Peyer's patch (tissue), 4 donors: ENCODE data around the gene GMCL1. TPM values are rescaled to one million over a fixed set of nuclear protein-coding genes. Genes with fewer than 3 reads are reported as not detected.
"Not testable (repeated sequence)": the region's sequence is repeated elsewhere in the genome, so short reads cannot be mapped to it uniquely, and the experiment has no call there.

Experiments
- DNase-seq, 3 donors: peaks; one replicate each; pipeline ENCODE4 v3.0.0-alpha.2; 2017 to 2019
- H3K27ac ChIP-seq, 4 donors: fragments of 200-600 bp; sonication (generic); one replicate each; pipeline ENCODE4 v1.5.1; 2016 to 2019
- H3K27me3 ChIP-seq, 2 donors: fragments of 200-600 bp; sonication (generic); one replicate each; pipeline ENCODE4 v1.5.1; 2019
- H3K36me3 ChIP-seq, 3 donors: fragments of 200-600 bp; sonication (generic); one replicate each; pipeline ENCODE4 v1.5.1; 2016 to 2019
- H3K4me1 ChIP-seq, 4 donors: fragments of 200-600 bp; sonication (generic); one replicate each; pipeline ENCODE4 v1.5.1; 2016 to 2019
- H3K4me3 ChIP-seq, 4 donors: fragments of 200-600 bp; sonication (generic); 1 replicate in 3 of 4; 2 replicates in 1 of 4; pipeline ENCODE4 v1.5.1; 2016 to 2019; ENCODE audit warnings: mild to moderate bottlenecking in 1 of 4
- H3K9me3 ChIP-seq, 4 donors: fragments of 200-600 bp; sonication (generic); one replicate each; pipeline ENCODE4 v1.5.1; 2016 to 2019; ENCODE audit warnings: mild to moderate bottlenecking in 1 of 4
- POLR2A ChIP-seq, 2 donors: fragments of 450-650 bp; IDR thresholded peaks; one replicate each; pipeline ENCODE4 v1.5.1; 2017; ENCODE audit warnings: antibody characterized with exemption in 2 of 2, mild to moderate bottlenecking in 2 of 2, moderate library complexity in 2 of 2
- total RNA-seq, 4 donors: library from RNA; depleted of rRNA; stranded (reverse); fragments of >200 nt; gene quantifications; one replicate each; pipeline ENCODE4 v1.1.0, GENCODE V29; 2016
- TF ChIP-seq, protein P1 (sequence below), 6 experiments: fragments of 450-650 bp in 4 of 6; fragments of 200-600 bp in 2 of 6; sonication (generic) in 1 of 6; IDR thresholded peaks; one replicate each; pipeline ENCODE4 v1.5.1; 2017 to 2019; ENCODE audit warnings: antibody characterized with exemption in 6 of 6, mild to moderate bottlenecking in 3 of 6, moderate library complexity in 1 of 6

GMCL1 gene
- total RNA-seq, 4 donors from 2014 or later: 15.4 to 29.2 (median 23.0) TPM

DNA sequence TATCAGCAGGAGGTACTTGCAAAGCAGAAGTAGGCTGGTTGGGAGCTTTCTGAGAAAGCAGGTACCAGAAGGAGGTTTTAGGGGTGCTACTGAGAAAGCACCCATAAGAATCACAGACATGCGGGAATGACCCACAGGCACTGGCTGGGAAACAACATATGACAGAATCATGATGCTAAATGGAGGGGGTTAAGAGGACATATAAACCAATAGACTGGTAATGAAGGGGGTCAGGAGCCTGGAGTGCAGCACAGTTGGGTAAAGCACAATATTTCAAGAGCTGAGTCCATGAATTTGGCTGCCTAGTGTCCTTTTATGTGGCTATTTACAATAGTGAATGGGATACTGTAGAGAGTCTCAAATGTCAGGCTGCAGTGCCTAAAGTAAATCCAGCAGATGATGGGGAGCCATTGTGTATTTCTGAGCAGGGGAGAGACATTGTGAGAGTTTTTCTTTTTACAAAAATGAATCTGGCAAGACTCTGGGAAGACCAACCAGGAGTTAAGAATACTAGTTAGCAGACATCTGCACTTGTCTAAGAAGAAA is 27.6 kb upstream of the GMCL1 start:
- Histone ChIP-seq H3K4me3 (no peak overlapping the region), H3K9me3 (no peaks in the 10 kb centered on the region), H3K27me3 (no peaks in the 10 kb centered on the region), H3K27ac (no peak overlapping the region), H3K36me3 (peaks cover 0 to 24% (median 0%) of the 10 kb centered on the region in 3 donors), H3K4me1 (peaks cover 0 to 30% (median 6%) of the 10 kb centered on the region in 4 donors)
- TF ChIP-seq POLR2A (IDR thresholded peaks at IDR 0.05): no peak
- TF ChIP-seq, protein P1, sequence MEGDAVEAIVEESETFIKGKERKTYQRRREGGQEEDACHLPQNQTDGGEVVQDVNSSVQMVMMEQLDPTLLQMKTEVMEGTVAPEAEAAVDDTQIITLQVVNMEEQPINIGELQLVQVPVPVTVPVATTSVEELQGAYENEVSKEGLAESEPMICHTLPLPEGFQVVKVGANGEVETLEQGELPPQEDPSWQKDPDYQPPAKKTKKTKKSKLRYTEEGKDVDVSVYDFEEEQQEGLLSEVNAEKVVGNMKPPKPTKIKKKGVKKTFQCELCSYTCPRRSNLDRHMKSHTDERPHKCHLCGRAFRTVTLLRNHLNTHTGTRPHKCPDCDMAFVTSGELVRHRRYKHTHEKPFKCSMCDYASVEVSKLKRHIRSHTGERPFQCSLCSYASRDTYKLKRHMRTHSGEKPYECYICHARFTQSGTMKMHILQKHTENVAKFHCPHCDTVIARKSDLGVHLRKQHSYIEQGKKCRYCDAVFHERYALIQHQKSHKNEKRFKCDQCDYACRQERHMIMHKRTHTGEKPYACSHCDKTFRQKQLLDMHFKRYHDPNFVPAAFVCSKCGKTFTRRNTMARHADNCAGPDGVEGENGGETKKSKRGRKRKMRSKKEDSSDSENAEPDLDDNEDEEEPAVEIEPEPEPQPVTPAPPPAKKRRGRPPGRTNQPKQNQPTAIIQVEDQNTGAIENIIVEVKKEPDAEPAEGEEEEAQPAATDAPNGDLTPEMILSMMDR (IDR thresholded peaks at IDR 0.05): no peak
- DNase-seq: no peak

DNA sequence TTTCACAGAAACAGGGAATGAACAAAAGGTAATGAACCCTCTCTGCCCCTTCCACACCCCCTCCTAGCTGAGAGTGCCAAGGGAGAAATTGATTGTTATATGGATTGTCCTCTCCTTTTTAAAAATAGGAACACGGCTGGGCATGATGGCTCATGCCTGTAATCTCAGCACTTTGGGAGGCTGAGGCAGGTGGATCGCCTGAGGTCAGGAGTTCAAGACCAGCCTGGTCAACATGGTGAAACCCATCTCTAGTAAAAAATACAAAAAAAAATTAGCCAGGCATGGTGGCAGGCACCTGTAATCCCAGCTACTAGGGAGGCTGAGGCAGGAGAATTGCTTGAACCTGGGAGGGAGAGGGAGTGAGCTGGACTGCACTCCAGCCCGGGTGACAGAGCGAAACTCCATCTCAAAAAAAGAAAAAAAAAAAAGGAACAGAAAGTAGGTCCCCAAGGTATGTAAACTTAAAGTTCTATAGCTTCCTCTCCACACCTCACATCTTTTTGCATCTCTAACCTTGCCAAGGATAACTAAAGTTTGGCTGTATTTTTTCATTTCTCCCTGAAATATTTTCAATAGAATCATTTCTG is 26.6 kb upstream of the GMCL1 start:
- H3K27me3 ChIP-seq, H3K4me3 ChIP-seq, H3K9me3 ChIP-seq, DNase-seq, H3K27ac ChIP-seq: not testable (repeated sequence)
- H3K36me3 ChIP-seq: peaks cover 0 to 35% (median 0%) of the 10 kb centered on the region in 3 donors
- H3K4me1 ChIP-seq: peaks cover 0 to 20% (median 4%) of the 10 kb centered on the region in 4 donors

DNA sequence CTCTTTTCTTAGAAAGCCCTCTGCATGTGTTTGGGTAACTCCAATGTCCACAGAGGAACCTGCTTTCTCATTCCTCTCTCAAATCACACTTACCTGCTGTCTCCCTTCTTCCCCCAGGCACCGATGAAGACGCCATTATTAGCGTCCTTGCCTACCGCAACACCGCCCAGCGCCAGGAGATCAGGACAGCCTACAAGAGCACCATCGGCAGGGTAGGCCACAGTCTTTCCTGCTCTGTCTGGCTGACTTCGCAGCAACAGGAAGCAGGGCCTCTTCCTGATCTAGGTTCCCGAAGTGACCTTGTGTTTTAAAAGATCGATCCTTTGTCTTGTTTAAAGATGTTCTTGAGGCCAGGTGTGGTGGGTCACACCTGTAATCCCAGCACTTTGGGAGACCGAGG is 25.0 kb upstream of the GMCL1 start:
- Histone ChIP-seq H3K4me3 (no peak overlapping the region), H3K27ac (no peak overlapping the region), H3K4me1 (peaks cover 0 to 8% (median 2%) of the 10 kb centered on the region in 4 donors), H3K27me3 (no peaks in the 10 kb centered on the region), H3K9me3 (no peaks in the 10 kb centered on the region), H3K36me3 (peaks cover 0 to 50% (median 0%) of the 10 kb centered on the region in 3 donors)
- no peak for DNase-seq
- TF ChIP-seq, protein P1 (IDR thresholded peaks at IDR 0.05): no peak
- no peak for TF ChIP-seq POLR2A (IDR thresholded peaks at IDR 0.05)

DNA sequence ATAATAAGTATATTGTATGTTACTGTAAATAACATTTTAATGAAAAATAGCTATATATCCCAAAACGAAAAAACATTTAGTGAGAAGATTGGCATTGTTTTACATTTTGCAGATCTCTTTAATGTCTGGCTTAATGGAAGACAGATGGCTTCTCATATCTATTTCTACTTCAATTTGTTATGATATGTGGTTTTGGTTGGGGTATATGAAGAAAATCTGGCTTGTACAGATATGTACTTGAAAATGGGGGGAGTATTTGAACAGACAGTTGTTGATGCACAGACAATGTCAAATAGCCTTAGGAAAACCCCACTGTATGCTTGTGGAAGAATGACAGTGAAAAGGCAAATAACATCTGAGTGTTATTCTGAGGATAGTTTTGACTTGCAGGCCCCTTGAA is 23.6 kb upstream of the GMCL1 start:
- Histone ChIP-seq H3K27ac (no peak overlapping the region), H3K4me3 (no peak overlapping the region), H3K9me3 (no peaks in the 10 kb centered on the region), H3K4me1 (no peaks in the 10 kb centered on the region), H3K27me3 (no peaks in the 10 kb centered on the region), H3K36me3 (peaks cover 0 to 65% (median 0%) of the 10 kb centered on the region in 3 donors)
- DNase-seq: no peak
- TF ChIP-seq POLR2A (IDR thresholded peaks at IDR 0.05): no peak

DNA sequence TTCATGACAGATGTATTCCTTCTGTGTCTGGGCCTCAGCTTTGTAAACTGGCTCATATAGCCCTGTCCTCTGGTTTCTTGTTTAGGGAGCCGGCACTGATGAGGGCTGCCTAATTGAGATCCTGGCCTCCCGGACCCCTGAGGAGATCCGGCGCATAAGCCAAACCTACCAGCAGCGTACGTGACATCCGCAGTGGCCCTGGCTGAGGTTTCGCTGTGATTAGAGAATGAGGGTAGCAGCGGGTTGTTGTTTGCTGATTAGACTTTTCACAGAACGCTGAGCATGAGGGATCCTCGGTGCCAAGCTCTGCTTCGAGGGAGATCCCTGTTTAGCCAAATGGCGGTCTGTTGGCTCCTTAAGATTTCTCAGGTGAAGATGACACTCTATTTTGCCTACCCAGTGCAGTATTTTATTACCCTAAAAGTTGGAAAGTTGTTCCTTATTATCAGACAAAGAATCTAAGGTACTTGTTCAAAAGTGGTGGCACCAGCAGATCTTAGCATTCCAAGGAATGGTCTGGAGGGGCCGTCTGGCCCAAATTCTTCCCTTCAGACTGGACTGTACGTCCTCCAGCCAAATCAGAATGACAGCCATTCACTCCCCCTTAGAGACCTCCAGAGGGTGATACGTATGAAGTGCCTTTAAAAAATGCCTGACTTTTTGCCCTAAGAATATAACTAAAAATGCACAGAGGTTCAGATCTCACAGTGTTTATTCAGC is 21.5 kb upstream of the GMCL1 start:
- no peak overlapping the region for H3K27ac ChIP-seq
- TF ChIP-seq POLR2A (IDR thresholded peaks at IDR 0.05): no peak
- TF ChIP-seq, protein P1 (IDR thresholded peaks at IDR 0.05): no peak
- peaks cover 0 to 85% (median 0%) of the 10 kb centered on the region in 3 donors for H3K36me3 ChIP-seq
- no peak overlapping the region for H3K4me3 ChIP-seq
- no peaks in the 10 kb centered on the region for H3K4me1 ChIP-seq
- H3K27me3 ChIP-seq: no peaks in the 10 kb centered on the region
- no peak for DNase-seq
- no peaks in the 10 kb centered on the region for H3K9me3 ChIP-seq

DNA sequence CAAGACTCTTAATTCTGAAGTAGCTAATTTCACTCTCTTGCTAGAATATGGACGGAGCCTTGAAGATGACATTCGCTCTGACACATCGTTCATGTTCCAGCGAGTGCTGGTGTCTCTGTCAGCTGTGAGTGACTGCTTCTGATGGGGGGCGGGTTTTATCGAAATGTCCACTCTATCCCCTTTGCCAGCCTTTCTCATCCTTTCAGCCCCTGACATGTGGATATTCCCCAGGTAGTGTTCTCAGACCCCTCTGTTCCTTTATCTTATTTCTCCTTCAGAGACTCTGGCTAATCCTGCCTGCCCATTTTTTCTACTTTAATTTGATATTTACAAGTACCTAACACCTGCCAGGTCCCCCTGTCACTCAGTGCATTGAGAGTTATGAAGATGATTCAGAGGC is 18.9 kb upstream of the GMCL1 start:
- peaks cover 0 to 81% (median 0%) of the 10 kb centered on the region in 3 donors for H3K36me3 ChIP-seq
- no peak for DNase-seq
- no peak overlapping the region for H3K27ac ChIP-seq
- no peaks in the 10 kb centered on the region for H3K9me3 ChIP-seq
- H3K4me1 ChIP-seq: no peaks in the 10 kb centered on the region
- no peaks in the 10 kb centered on the region for H3K27me3 ChIP-seq
- H3K4me3 ChIP-seq: no peak overlapping the region
- TF ChIP-seq POLR2A (IDR thresholded peaks at IDR 0.05): no peak
- TF ChIP-seq, protein P1 (IDR thresholded peaks at IDR 0.05): no peak
